ENCODE data around the gene MIER2. TPM values are rescaled to one million over a fixed set of nuclear protein-coding genes. Genes with fewer than 3 reads are reported as not detected.

Gene MIER2
- polyA plus RNA-seq, 3 donors from 2014 or later = 2.0 to 5.8 (median 4.9) TPM

DNA sequence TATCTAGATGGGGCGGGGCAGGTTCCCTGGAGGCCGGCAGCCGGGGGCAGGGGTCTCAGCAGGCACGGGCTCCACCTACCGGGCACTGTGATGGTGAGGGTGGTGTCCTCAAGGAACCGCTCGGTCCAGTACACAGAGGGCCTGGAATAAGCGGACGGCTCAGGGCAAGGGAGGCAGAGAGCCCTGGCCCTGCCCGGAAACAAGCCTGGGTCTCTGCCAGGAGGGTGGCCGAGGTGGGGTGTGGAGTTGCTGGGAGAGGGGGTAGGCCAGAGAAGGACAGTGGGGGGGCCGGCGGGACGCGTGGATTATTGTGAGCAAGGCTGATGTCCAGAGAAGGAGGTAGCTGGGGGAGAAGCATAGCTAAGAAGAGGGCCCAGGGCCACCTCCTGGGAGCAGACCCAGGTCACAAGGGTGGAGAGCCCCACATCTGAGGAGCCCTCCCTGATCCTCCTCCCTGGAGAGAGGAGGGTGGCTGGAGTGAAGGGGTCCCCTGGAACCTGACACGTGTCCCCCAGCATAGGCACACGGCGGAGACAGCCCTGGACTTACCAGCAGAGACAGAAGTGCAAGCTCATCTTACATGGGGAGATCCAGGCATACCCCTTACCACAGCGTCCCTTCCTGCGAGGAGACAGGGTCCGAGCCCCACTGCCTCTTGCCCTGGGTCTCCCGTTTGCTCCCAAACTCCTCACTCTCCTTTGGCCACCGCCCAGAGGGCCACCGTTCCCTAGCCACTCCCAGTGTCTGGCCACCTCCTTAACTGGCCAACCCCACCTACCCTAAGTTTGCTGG, 29.0 kb upstream of the MIER2 start:
- Mint-ChIP-seq H3K27me3 (ENCODE audit: low read depth in 3 of 3) (peaks cover 3 to 7% (median 3%) of the 10 kb centered on the region in 3 donors), H3K9me3 (no peaks in the 10 kb centered on the region), H3K27ac (no peak overlapping the region), H3K4me3 (no peak overlapping the region), H3K4me1 (no peaks in the 10 kb centered on the region), H3K36me3 (no peaks in the 10 kb centered on the region)
- DNase-seq = no peak

- no peaks in the 10 kb centered on the region for H3K36me3 Mint-ChIP-seq
Measured at GRCh38 chr19:372306-372890, 27.8 kb upstream of the MIER2 start.

DNA sequence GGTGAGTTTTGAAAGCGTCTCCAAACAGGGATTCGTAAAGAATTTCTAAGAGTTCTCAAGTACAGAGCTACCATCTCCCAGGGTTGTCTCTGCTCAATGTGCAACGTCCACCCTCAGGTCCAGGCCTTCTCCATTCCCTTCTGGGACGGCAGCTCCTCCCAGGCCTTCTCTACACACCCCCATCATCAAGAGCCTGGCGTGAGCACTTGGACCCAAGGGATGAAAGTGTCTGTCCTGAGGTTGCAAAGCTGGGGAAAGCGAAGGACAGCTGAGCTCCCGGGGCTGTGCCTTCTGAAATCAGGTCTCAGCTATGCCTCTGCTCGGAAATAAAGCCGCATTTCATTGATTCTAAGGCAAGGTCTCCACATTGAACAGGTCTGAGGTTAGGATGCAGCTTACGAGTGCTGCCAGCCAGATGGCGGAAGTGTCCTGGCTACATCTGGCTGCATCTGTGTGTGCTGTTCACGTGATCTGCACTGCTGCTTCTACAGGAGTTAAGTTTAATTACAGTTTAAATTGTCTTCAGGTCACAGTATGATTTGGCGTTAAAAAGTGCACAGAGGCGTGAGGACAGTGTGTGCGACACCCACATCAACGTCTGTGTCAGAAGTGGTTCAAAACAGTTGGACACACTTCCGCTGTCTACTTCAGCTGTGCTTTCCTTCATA, 27.0 kb upstream of the MIER2 start:
- DNase-seq = no peak
- H3K9me3 Mint-ChIP-seq = no peaks in the 10 kb centered on the region
- no peaks in the 10 kb centered on the region for H3K4me1 Mint-ChIP-seq
- no peak overlapping the region for H3K4me3 Mint-ChIP-seq
- no peaks in the 10 kb centered on the region for H3K36me3 Mint-ChIP-seq
- peaks cover 3 to 7% (median 5%) of the 10 kb centered on the region in 3 donors for H3K27me3 Mint-ChIP-seq (ENCODE audit: low read depth in 3 of 3)
- no peak overlapping the region for H3K27ac Mint-ChIP-seq

More at GRCh38 chr19:372306-372890, 27.8 kb upstream of the MIER2 start:
- no peak for DNase-seq
- Mint-ChIP-seq H3K9me3 (no peaks in the 10 kb centered on the region), H3K4me1 (no peaks in the 10 kb centered on the region), H3K27ac (no peak overlapping the region), H3K27me3 (ENCODE audit: low read depth in 3 of 3) (peaks cover 3 to 7% (median 4%) of the 10 kb centered on the region in 3 donors), H3K4me3 (no peak overlapping the region)

DNA sequence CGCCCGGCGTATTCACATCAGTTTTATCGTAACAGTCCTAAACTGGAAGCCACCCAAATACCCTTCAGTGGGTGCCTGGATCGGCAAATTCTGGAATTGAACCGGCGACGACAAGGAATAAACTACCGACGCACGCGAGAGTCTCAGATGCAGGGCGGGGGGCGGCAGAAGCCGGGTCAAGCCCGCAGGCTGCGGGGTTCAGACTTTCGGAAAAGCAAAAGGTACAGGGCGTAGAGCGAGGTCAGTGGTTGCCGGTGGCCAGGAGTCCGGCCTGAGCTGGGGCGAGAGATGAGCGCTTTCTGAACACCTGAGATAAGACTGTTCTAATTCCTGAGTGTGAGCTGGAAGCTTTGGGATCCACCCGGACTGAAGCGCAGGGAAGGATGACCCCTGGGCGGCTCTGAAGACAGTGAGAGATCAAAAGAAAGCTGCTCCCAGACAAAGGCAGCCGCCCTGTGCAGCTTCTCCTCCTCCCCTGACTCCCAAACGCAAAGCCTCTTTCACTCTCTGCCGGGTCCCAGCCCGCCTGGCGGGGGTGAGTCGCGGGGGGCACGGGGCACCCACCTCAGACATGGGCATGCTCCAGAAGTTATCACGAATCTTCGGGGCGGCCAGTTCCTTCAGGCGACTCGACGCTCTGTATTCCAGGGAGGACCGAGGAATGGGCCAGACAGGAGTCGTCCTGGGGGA, 26.2 kb upstream of the MIER2 start:
- DNase-seq = no peak
- no peaks in the 10 kb centered on the region for H3K9me3 Mint-ChIP-seq
- H3K4me3 Mint-ChIP-seq = no peak overlapping the region
- H3K27me3 Mint-ChIP-seq (ENCODE audit: low read depth in 3 of 3) = peaks cover 2 to 7% (median 5%) of the 10 kb centered on the region in 3 donors
- no peaks in the 10 kb centered on the region for H3K4me1 Mint-ChIP-seq
- H3K36me3 Mint-ChIP-seq = no peaks in the 10 kb centered on the region
- H3K27ac Mint-ChIP-seq = no peak overlapping the region

DNA sequence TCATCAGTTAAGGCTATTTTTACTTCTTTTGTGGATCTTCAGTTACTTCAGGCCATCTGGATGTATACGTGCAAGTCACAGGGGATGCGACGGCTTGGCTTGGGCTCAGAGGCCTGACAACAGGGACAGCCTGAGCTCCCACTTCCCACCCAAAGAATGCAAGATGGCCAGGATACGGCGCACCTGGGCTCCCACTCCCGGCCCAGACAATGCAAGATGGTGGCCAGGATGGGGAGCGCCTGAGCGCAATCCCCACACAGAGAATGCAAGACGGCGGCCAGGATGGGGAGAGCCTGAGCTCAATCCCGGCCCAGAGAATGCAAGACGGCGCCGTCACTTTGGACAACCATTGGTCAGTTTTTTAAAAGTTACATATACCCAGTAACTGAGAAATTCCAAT, 25.3 kb upstream of the MIER2 start:
- H3K27me3 Mint-ChIP-seq (ENCODE audit: low read depth in 3 of 3) = peaks cover 0 to 7% (median 5%) of the 10 kb centered on the region in 3 donors
- H3K36me3 Mint-ChIP-seq = no peaks in the 10 kb centered on the region
- no peak for DNase-seq
- no peak overlapping the region for H3K4me3 Mint-ChIP-seq
- H3K9me3 Mint-ChIP-seq = no peaks in the 10 kb centered on the region
- no peaks in the 10 kb centered on the region for H3K4me1 Mint-ChIP-seq
- no peak overlapping the region for H3K27ac Mint-ChIP-seq

- H3K27me3 Mint-ChIP-seq (ENCODE audit: low read depth in 3 of 3) = peaks cover 0 to 7% (median 5%) of the 10 kb centered on the region in 3 donors
Measured at GRCh38 chr19:369256-369655, 24.7 kb upstream of the MIER2 start.

GRCh38 chr19:368630-369024, 24.0 kb upstream of the MIER2 start:
- no peaks in the 10 kb centered on the region for H3K4me1 Mint-ChIP-seq
- H3K4me3 Mint-ChIP-seq = no peak overlapping the region
- H3K36me3 Mint-ChIP-seq = no peaks in the 10 kb centered on the region
- no peak overlapping the region for H3K27ac Mint-ChIP-seq
- no peaks in the 10 kb centered on the region for H3K9me3 Mint-ChIP-seq
- peaks cover 0 to 6% (median 5%) of the 10 kb centered on the region in 3 donors for H3K27me3 Mint-ChIP-seq (ENCODE audit: low read depth in 3 of 3)
- DNase-seq = no peak

More at GRCh38 chr19:369256-369655, 24.7 kb upstream of the MIER2 start:
- no peaks in the 10 kb centered on the region for H3K9me3 Mint-ChIP-seq
- no peak for DNase-seq
- H3K4me3 Mint-ChIP-seq = no peak overlapping the region
- no peaks in the 10 kb centered on the region for H3K4me1 Mint-ChIP-seq
- H3K27ac Mint-ChIP-seq = no peak overlapping the region
- H3K36me3 Mint-ChIP-seq = no peaks in the 10 kb centered on the region

- Mint-ChIP-seq H3K4me1 (no peaks in the 10 kb centered on the region), H3K36me3 (no peaks in the 10 kb centered on the region), H3K27me3 (ENCODE audit: low read depth in 3 of 3) (peaks cover 0 to 6% (median 5%) of the 10 kb centered on the region in 3 donors), H3K9me3 (no peaks in the 10 kb centered on the region), H3K27ac (no peak overlapping the region), H3K4me3 (no peak overlapping the region)
- no peak for DNase-seq
Measured at GRCh38 chr19:367963-368629, 23.5 kb upstream of the MIER2 start.

DNA sequence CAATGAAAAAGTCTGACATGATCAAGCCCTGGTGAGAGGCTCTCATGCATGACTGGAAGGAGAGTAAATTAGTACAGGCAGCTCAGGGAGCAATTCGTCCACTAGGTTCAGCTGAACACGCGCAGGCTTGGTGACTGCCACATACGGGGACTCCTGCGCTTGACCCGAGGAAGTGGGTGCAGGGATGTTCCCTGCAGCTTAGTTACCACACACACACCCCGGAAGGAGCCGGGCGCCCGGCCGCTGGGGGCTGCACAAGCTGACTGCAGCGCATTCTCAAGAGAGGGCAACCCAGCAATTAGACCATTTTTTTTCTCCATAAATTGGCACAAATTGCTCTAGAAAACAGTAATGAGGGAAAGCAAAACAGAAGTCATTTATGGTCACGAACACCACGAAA, 23.0 kb upstream of the MIER2 start:
- H3K4me3 Mint-ChIP-seq = no peak overlapping the region
- no peaks in the 10 kb centered on the region for H3K9me3 Mint-ChIP-seq
- H3K27me3 Mint-ChIP-seq (ENCODE audit: low read depth in 3 of 3) = peaks cover 0 to 6% (median 5%) of the 10 kb centered on the region in 3 donors
- no peaks in the 10 kb centered on the region for H3K4me1 Mint-ChIP-seq
- H3K36me3 Mint-ChIP-seq = no peaks in the 10 kb centered on the region
- no peak overlapping the region for H3K27ac Mint-ChIP-seq
- DNase-seq = no peak

DNA sequence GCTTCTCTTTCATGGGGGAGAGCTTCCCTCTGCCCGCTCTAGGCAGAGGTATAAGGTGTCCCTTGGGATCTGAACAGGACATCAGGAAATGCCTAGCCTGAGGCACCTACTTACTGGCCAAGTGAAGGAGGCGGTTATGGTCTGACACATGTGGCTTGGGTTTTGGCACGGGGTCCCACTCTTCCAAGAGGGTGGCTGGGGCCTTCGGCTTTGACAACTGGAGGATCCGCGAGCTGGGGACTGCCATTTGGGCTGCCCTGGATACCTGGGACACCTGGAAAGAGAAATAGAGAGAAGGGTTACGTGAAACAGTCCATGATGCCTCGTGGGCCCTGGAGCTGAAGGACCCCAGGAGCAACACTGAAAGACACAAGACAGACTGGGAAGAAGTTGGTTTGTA, 22.4 kb upstream of the MIER2 start:
- no peak for DNase-seq
- Mint-ChIP-seq H3K36me3 (no peaks in the 10 kb centered on the region), H3K27me3 (ENCODE audit: low read depth in 3 of 3) (peaks cover 0 to 6% (median 5%) of the 10 kb centered on the region in 3 donors), H3K4me1 (no peaks in the 10 kb centered on the region), H3K27ac (no peak overlapping the region), H3K4me3 (no peak overlapping the region), H3K9me3 (no peaks in the 10 kb centered on the region)

- H3K36me3 Mint-ChIP-seq = no peaks in the 10 kb centered on the region
- H3K27ac Mint-ChIP-seq = no peak overlapping the region
- DNase-seq = no peak
- H3K9me3 Mint-ChIP-seq = no peaks in the 10 kb centered on the region
- no peak overlapping the region for H3K4me3 Mint-ChIP-seq
- H3K4me1 Mint-ChIP-seq = no peaks in the 10 kb centered on the region
- peaks cover 0 to 6% (median 5%) of the 10 kb centered on the region in 3 donors for H3K27me3 Mint-ChIP-seq (ENCODE audit: low read depth in 3 of 3)
Measured at GRCh38 chr19:366205-366783, 21.7 kb upstream of the MIER2 start.

DNA sequence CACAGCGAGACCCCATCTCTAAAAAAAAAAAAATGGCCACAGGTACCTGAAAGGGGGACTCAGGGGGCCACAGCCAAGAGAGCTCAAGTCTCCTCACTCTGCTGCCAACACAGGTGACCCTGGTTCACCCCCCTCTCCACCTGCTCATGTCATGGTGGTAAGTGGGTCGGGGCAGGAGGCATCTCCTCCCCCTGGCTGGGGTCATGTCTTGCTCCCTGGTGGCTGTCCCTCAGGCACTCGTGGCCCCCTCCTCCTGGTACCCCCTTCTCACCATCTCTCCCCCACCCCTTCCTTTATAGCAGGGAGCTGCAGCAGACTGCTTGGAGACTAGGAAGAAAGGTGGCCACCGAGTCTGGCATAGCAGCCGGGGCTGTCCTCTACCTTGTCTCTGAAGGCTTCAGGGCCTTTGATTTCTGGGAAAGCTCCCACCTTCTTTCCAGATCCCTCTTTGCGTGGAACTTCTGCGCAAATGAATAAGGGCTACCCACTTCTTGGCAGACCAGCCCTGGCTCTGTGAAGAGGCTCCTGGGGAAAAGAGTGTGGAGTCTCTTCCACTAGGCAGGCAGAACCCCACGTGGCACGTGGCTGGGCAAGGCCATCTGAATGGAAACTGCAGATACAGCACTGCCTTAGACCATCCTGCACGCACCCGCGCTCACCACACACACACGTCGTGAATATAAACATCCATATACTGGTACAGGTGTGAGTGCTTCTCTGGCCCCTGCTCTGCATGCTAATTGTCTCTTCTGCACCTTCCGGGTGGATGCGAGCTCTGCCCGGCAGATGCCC, 20.1 kb upstream of the MIER2 start:
- no peaks in the 10 kb centered on the region for H3K36me3 Mint-ChIP-seq
- DNase-seq = no peak
- H3K9me3 Mint-ChIP-seq = no peaks in the 10 kb centered on the region
- H3K4me3 Mint-ChIP-seq = no peak overlapping the region
- no peak overlapping the region for H3K27ac Mint-ChIP-seq
- H3K27me3 Mint-ChIP-seq (ENCODE audit: low read depth in 3 of 3) = peaks cover 0 to 6% (median 2%) of the 10 kb centered on the region in 3 donors
- no peaks in the 10 kb centered on the region for H3K4me1 Mint-ChIP-seq

Measured in immature natural killer cell (primary cell).